Stromal cell of bone marrow (primary cell): ENCODE data around the gene CEACAM20.
"Not testable (repeated sequence)": the region's sequence is repeated elsewhere in the genome, so short reads cannot be mapped to it uniquely, and the experiment has no call there.

Experiments
- DNase-seq: peaks from one replicate; pipeline ENCODE4 v3.0.0-alpha.2; 2012; ENCODE audit warnings: low read depth

The CEACAM20 gene

GRCh38 chr19:44476559-44477408 lies 52.7 kb downstream of the CEACAM20 start:
- no peak for DNase-seq

- DNase-seq: not testable (repeated sequence)
Measured at GRCh38 chr19:44468730-44469129, 60.7 kb downstream of the CEACAM20 start.

GRCh38 chr19:44462600-44463286 lies 66.7 kb downstream of the CEACAM20 start:
- not testable (repeated sequence) for DNase-seq
